ENCODE results near the gene IFNK.

DNA sequence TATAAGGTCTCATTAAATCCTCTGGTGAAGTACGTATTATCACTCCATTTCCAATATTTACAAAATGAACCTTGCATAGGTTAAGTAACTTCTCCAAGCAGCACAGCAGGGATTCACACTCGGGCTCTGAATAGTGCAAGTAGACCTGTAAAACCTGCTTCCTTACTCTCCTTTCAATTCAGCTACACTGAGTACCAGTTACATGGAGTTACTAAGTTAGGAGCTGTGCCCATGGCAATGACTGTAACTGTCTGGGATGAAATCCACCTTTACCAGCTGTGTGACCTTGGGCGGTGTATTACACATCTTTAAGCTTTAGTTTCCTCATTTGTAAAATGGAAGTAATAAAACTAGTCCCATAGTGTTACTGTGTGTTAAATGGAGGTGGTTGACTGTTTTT is 21.4 kb downstream of the IFNK start:
- TF ChIP-seq CTCF (IDR thresholded peaks at IDR 0.05; ENCODE audit: insufficient read depth, low read length) (no peak), REST (IDR thresholded peaks at IDR 0.05; ENCODE audit: insufficient replicate concordance, low read depth) (no peak), SPI1 (IDR thresholded peaks at IDR 0.05; ENCODE audit: borderline replicate concordance, low read depth) (no peak), GABPA (IDR thresholded peaks at IDR 0.05; ENCODE audit: low read depth) (no peak), POLR2AphosphoS5 (IDR thresholded peaks at IDR 0.05; ENCODE audit: low read depth) (no peak)
